IPS-18c (cell line): ENCODE results near the gene ASB4.

Experiments
- H3K4me3 ChIP-seq: 2 replicates; pipeline ENCODE4 v1.7.0; 2013; ENCODE audit warnings: low read depth, mild to moderate bottlenecking, low read length, moderate library complexity; ENCODE audit not compliant: insufficient read depth
- H3K9me3 ChIP-seq: one replicate; pipeline ENCODE4 v1.6.1; 2013; ENCODE audit warnings: mild to moderate bottlenecking, low read length, moderate library complexity; ENCODE audit not compliant: control insufficient read depth, insufficient read depth

ASB4 gene

DNA sequence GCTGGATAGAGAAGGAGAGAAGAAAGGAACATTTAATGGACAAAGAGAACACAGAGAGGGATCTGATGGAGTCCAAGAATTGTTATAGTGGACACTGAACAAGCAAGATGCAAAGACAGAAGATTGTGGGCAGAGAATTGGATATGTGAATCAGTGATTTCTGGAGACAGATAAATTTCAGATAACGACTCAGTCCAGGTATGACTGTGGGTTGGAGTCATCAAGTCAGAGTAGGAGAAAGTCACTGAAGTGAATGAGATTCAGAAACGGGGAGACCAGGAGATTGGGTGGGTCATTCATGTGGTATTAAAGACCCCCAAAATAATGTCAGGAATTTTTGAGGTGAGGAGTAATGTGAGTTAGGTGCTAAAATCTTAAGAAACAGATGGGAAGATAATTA is 23.0 kb downstream of the ASB4 start:
- Histone ChIP-seq H3K9me3 (no peaks in the 10 kb centered on the region), H3K4me3 (no peak overlapping the region)

DNA sequence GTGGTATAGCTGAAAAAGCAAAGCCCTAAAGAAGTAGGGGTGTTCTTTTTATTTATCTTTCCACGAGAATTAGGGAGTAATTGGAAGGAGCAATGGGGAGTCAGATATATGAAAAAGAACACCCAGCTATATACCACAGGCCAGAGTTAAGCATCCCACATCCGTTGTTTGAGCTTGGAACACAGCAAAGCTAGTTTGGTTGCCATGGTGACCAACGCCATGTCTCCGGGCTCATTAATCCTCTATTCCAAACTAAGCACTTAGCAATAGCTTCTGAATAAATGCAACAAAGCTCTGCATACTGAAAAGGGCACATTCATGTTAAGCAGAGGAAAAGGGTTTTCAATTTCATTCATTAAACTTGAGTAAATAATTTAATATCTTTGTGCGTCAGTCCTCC is 23.5 kb downstream of the ASB4 start:
- Histone ChIP-seq H3K4me3 (no peak overlapping the region), H3K9me3 (no peaks in the 10 kb centered on the region)

GRCh38 chr7:95511716-95512260 is 26.0 kb downstream of the ASB4 start:
- no peaks in the 10 kb centered on the region for H3K9me3 ChIP-seq
- no peak overlapping the region for H3K4me3 ChIP-seq

DNA sequence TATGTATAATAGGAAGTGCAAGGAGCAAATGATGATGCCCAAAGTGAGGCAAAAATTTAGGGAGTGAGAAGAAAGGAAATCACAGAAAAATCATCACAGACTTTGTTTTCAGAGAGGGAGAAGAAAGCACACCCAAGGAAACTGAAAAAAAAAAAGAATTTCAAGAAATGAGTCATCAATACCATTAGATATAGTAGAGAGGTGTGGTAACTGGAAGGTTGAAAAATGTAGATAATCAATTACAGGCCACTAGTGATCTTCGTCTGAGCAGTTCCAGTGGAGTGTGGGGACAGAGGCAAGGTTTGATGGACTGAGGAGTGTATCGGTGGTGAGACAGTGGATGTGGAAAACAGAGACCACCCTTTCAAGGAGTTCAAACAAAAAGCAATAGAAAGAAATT is 31.7 kb downstream of the ASB4 start:
- Histone ChIP-seq H3K4me3 (no peak overlapping the region), H3K9me3 (no peaks in the 10 kb centered on the region)

DNA sequence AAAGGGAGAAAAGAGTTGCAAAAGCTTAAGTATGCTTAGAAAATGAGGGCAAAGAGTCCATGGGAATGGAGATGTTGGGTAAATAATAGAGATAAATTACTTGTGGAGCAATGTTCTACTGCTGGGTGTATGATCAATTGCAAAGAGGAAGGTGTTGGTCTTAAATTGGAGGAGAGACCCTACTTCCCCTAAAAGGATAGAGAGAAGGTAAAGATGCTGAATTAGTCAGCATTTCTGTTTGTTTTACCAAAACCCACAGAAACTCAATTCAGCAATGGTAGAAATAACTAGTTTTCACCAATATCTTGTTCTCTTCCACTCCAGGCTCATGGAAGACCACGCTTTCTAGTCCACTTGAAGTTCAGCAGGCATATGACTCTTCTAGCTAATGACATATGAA is 32.1 kb downstream of the ASB4 start:
- Histone ChIP-seq H3K9me3 (no peaks in the 10 kb centered on the region), H3K4me3 (no peak overlapping the region)

- no peaks in the 10 kb centered on the region for H3K9me3 ChIP-seq
- H3K4me3 ChIP-seq, result no peak overlapping the region
Measured at GRCh38 chr7:95520136-95520535, 34.4 kb downstream of the ASB4 start.

GRCh38 chr7:95525503-95525902 is 39.8 kb downstream of the ASB4 start:
- Histone ChIP-seq H3K4me3 (no peak overlapping the region), H3K9me3 (no peaks in the 10 kb centered on the region)

GRCh38 chr7:95526128-95526738 is 40.5 kb downstream of the ASB4 start:
- Histone ChIP-seq H3K9me3 (no peaks in the 10 kb centered on the region), H3K4me3 (no peak overlapping the region)

- Histone ChIP-seq H3K9me3 (no peaks in the 10 kb centered on the region), H3K4me3 (no peak overlapping the region)
Measured at GRCh38 chr7:95527033-95527775, 41.5 kb downstream of the ASB4 start.

DNA sequence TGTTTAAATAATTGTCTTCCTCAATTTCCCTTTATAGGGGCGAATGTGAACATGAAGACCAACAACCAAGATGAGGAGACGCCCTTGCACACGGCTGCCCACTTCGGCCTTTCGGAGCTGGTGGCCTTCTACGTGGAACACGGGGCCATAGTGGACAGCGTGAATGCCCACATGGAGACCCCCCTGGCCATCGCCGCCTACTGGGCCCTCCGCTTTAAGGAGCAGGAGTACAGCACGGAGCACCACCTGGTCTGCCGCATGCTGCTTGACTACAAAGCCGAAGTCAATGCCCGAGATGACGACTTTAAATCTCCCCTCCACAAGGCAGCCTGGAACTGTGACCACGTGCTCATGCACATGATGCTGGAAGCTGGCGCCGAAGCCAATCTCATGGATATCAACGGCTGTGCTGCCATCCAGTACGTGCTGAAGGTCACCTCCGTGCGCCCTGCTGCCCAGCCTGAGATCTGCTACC is 42.1 kb downstream of the ASB4 start:
- Histone ChIP-seq H3K9me3 (no peaks in the 10 kb centered on the region), H3K4me3 (no peak overlapping the region)

GRCh38 chr7:95529701-95530100 is 44.0 kb downstream of the ASB4 start:
- Histone ChIP-seq H3K9me3 (no peaks in the 10 kb centered on the region), H3K4me3 (no peak overlapping the region)

DNA sequence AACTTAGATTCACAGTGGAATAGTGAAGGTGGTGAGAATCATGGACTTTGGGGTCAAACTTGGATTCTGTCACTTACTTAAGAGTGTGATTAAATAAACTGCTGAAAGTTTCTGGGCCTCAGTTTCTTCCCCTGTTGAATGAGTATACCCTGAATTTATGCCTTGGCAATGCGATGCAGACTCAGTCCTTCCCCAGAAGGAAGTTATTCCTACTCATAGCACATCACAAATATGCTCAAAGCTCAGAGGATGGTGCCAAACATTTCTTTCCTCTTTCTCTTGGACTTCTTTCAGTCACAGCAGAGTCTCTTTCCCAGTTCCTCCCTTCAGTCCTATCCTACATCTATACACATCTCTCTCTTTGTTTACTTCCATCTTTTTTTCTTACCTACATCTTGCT is 45.1 kb downstream of the ASB4 start:
- H3K9me3 ChIP-seq, result no peaks in the 10 kb centered on the region
- no peak overlapping the region for H3K4me3 ChIP-seq

- H3K9me3 ChIP-seq, result no peaks in the 10 kb centered on the region
- no peak overlapping the region for H3K4me3 ChIP-seq
Measured at GRCh38 chr7:95531605-95532219, 46.0 kb downstream of the ASB4 start.

- Histone ChIP-seq H3K4me3 (no peak overlapping the region), H3K9me3 (no peaks in the 10 kb centered on the region)
Measured at GRCh38 chr7:95534796-95535195, 49.1 kb downstream of the ASB4 start.

DNA sequence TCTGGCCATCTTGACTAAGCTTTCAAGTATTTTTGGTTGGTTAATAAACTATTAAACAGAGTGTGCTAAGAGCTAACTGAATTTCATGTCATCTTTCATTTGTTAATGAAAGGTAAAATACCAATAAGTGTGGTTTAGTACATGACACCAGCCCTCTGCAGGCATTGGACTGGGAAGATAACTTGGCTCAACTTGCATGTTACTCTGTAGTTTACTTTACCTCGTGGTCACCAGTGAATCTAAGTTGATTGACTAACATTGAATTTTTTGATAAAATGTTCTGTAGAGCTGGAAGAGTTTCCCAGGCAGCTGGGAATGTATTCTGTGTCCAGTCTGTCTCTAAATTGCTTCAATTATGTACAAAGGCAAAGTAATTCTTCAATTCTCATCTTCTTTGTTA is 49.9 kb downstream of the ASB4 start:
- Histone ChIP-seq H3K4me3 (no peak overlapping the region), H3K9me3 (no peaks in the 10 kb centered on the region)

- Histone ChIP-seq H3K9me3 (no peaks in the 10 kb centered on the region), H3K4me3 (no peak overlapping the region)
Measured at GRCh38 chr7:95536656-95537311, 51.0 kb downstream of the ASB4 start.

GRCh38 chr7:95537468-95537867 is 51.7 kb downstream of the ASB4 start:
- no peaks in the 10 kb centered on the region for H3K9me3 ChIP-seq

GRCh38 chr7:95539426-95539825 is 53.7 kb downstream of the ASB4 start:
- H3K9me3 ChIP-seq, result no peaks in the 10 kb centered on the region
- no peak overlapping the region for H3K4me3 ChIP-seq

More at GRCh38 chr7:95537468-95537867, 51.7 kb downstream of the ASB4 start:
- H3K4me3 ChIP-seq, result no peak overlapping the region
